Duodenal mucosa (tissue), 2 donors: ENCODE data around the gene CDC42BPG.

Source experiments
- H3K27ac ChIP-seq: one replicate; pipeline ENCODE4 v1.7.0; 2013; ENCODE audit warnings: low read depth, low read length
- H3K27me3 ChIP-seq, 2 donors: one replicate each; pipeline ENCODE4 v1.7.0; 2013; ENCODE audit warnings: low read length in 2 of 2, control low read depth in 1 of 2; ENCODE audit not compliant: insufficient read depth in 2 of 2, control insufficient read depth in 1 of 2
- H3K36me3 ChIP-seq, 2 donors: one replicate each; pipeline ENCODE4 v1.7.0; 2013; ENCODE audit warnings: low read length in 2 of 2, control low read depth in 1 of 2; ENCODE audit not compliant: insufficient read depth in 2 of 2, control insufficient read depth in 1 of 2
- H3K4me1 ChIP-seq, 2 donors: one replicate each; pipeline ENCODE4 v1.7.0; 2013; ENCODE audit warnings: low read length in 2 of 2, control low read depth in 1 of 2; ENCODE audit not compliant: insufficient read depth in 2 of 2, control insufficient read depth in 1 of 2
- H3K4me3 ChIP-seq, 2 donors: one replicate each; pipeline ENCODE4 v1.7.0; 2013; ENCODE audit warnings: low read length in 2 of 2, low read depth in 1 of 2
- H3K9ac ChIP-seq, 2 donors: one replicate each; pipeline ENCODE4 v1.7.0; 2013; ENCODE audit warnings: low read length in 2 of 2, low read depth in 1 of 2
- H3K9me3 ChIP-seq, 2 donors: one replicate each; pipeline ENCODE4 v1.7.0; 2013; ENCODE audit warnings: low read length in 2 of 2, control low read depth in 1 of 2; ENCODE audit not compliant: control insufficient read depth in 1 of 2

The CDC42BPG gene

DNA sequence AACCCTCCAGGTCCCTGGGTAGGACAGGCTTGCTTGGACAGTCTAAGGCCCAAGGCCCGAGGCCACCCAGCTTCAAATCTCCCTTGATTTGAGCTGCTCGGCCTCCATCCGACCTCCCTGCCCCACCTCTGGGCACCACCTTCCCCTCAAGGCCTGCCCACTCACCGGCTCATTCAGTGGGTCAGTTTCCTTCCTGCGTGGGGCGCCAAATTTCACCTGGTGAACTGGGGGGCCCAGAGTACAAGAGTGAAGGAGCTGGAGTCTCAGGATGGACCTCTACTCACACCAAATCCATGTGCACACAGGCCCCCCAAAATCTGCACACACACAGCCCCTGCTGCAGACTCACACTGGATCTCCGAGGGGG, 45.2 kb downstream of the CDC42BPG start:
- H3K27me3 ChIP-seq: no peaks in the 10 kb centered on the region
- H3K4me3 ChIP-seq: no peak overlapping the region
- peaks cover 0 to 10% of the 10 kb centered on the region in 2 donors for H3K36me3 ChIP-seq
- no peak overlapping the region for H3K27ac ChIP-seq
- no peak overlapping the region for H3K9ac ChIP-seq
- no peaks in the 10 kb centered on the region for H3K9me3 ChIP-seq
- H3K4me1 ChIP-seq: peaks cover 21 to 22% of the 10 kb centered on the region in 2 donors

DNA sequence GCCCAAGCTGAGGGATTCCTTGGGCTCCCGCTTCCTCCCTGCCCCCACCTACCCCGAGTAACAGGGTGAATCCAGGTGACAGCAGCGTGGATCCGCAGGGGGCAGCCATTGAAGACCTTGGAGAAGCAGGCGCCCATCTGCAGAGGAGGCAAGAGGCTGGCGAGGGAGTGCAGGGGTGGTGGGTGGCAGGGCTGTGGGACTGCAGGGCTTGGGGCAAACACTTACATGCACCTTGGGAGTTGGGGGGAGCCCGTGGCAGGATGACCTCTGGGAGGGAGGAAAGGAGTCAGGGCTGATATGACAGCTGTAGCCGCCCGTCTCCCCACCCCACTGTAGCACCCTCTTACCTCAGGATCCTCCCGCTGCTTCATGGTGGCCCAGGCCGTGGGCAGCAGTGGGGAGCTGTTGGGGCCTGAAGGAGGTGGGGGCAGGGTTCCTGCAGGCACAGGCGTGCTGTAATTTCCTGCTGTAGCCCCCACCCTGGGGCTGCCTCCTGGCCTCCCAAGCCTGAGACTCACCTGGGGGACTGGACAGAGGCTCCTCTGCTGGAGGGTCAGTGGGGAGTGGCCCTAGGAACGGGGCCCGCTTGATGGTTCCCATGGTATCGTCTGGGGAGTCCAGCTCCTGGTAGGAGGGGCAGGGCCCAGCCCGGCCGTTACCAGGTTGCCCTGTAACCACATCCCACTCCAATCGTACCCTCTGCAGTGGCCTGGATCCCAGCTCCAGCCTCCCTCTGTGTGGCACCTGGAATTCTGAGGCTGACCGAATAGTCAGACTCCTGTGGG, 47.5 kb downstream of the CDC42BPG start:
- Histone ChIP-seq H3K36me3 (peaks cover 0 to 10% of the 10 kb centered on the region in 2 donors), H3K9me3 (no peaks in the 10 kb centered on the region), H3K27me3 (no peaks in the 10 kb centered on the region), H3K4me3 (no peak overlapping the region), H3K27ac (no peak overlapping the region), H3K4me1 (peaks cover 5 to 7% of the 10 kb centered on the region in 2 donors), H3K9ac (no peak overlapping the region)

DNA sequence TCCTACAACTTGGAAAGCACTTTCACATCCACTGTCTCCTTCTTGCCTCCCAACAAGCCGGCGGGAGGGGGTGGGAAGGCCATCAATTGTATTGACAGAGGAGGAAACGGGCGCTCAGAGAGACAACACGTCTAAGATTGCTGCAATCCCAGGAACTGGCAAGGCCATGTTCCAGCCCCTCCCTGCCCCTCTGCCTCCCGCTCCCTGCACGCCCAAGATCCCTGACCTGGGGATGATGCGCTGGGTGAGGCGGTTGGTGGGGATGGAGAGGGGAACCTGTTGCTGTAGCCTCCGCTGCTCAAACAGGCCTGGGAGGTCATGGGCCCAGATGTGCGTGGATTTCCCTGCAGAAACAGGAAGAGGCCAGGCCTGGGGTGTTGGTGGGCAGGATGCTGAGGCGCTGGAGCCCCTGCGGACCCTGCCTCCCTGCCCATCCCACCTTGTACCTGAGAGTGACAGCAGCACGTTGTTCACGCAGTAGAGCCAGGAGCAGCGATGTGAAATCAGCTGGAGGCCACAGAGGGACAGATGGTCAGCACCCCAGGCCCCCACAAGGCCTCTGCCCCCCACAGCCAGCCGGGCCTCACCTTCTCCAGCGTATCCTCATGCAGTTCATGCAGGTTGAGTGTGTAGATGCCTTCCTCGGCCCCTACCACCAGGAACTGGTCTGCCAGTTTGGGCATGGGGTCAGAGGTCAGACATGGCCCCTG, 48.3 kb downstream of the CDC42BPG start:
- Histone ChIP-seq H3K9me3 (no peaks in the 10 kb centered on the region), H3K9ac (no peak overlapping the region), H3K4me1 (no peaks in the 10 kb centered on the region), H3K27ac (no peak overlapping the region), H3K4me3 (no peak overlapping the region), H3K36me3 (peaks cover 0 to 10% of the 10 kb centered on the region in 2 donors), H3K27me3 (no peaks in the 10 kb centered on the region)

DNA sequence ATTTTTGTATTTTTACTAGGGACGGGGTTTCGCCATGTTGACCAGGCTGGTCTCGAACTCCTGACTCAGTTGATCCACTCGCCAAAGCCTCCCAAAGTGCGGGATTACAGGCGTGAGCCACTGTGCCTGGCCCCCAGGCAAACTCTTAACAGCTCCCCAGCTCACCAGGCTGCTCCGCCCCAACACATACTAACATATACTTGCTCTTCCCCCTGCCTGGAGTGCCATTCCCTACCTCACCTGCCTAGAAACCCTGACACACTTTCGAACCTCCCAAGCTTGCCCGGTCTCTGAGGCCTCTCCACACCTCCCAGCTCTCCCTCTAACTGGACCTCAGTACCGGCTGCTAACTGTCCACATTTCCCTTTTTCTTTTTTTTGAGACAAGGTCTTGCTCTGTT, 49.9 kb downstream of the CDC42BPG start:
- no peak overlapping the region for H3K27ac ChIP-seq
- peaks cover 0 to 17% of the 10 kb centered on the region in 2 donors for H3K36me3 ChIP-seq
- no peaks in the 10 kb centered on the region for H3K27me3 ChIP-seq
- H3K4me3 ChIP-seq: no peak overlapping the region
- no peaks in the 10 kb centered on the region for H3K4me1 ChIP-seq
- H3K9ac ChIP-seq: no peak overlapping the region
- H3K9me3 ChIP-seq: no peaks in the 10 kb centered on the region

DNA sequence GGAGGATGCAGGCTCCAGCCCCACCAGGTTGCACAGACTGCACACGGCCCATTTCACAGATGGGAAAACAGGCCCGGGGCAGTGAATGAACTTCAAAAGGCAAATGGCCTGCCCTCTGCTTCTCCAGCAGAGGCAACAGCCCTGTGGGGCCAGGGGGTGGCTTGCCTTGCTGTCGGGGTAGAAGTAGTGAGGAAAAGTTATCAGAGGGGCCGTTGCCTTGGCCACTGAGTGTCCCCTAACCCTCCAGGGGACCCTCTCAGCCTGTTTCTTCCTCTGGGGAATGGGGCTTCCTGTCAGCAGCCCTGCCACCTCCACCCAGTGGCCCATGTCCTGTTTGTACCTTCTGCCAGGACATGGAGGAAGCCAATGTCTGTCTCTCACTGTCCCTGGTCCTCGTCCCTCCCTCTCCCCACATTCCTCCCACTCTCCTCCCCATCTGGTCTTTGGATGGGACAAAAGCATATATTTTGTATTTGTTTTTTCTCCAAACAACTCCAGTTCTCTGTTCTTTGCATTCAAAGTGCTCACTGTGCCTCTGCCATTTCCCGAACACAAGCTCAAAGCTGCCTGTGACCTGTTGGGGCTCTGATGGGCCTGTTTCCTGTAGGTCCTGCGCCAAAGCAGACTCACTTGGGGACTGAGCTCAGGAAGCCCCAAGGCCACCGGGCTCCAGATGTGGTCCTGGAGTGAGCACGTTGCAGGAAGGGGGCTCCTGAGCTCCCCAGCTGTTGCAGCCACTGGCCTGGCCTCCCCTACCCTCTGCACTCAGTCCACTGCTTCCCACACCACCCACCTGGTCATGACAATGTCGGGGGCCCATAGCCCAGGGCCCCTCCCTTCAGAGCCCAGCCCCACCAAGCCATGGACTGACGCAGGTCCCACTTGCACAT, 50.9 kb downstream of the CDC42BPG start:
- Histone ChIP-seq H3K27ac (no peak overlapping the region), H3K4me3 (no peak overlapping the region), H3K27me3 (no peaks in the 10 kb centered on the region), H3K36me3 (peaks cover 0 to 17% of the 10 kb centered on the region in 2 donors), H3K9me3 (no peaks in the 10 kb centered on the region), H3K9ac (no peak overlapping the region), H3K4me1 (no peaks in the 10 kb centered on the region)

DNA sequence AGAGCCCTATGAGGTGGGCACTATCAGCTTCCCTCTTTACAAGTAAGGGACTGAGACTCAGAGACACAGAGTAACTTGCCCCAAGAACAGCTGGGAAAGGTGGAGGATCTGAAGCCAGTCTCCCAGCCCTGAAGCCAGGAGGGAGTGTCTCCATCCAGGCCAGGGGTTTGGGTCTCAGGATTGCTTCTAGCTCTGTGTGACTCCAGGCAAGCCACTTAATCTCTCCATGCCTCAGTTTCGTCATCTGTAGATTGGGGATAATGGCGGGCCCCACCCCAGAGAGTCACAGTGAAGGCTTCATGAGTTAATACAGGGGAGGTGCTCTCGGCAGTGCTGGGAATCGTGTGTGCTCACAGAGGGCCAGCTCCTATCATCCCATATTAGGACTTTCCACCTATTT, 52.0 kb downstream of the CDC42BPG start:
- Histone ChIP-seq H3K27me3 (no peaks in the 10 kb centered on the region), H3K36me3 (peaks cover 0 to 17% of the 10 kb centered on the region in 2 donors)

DNA sequence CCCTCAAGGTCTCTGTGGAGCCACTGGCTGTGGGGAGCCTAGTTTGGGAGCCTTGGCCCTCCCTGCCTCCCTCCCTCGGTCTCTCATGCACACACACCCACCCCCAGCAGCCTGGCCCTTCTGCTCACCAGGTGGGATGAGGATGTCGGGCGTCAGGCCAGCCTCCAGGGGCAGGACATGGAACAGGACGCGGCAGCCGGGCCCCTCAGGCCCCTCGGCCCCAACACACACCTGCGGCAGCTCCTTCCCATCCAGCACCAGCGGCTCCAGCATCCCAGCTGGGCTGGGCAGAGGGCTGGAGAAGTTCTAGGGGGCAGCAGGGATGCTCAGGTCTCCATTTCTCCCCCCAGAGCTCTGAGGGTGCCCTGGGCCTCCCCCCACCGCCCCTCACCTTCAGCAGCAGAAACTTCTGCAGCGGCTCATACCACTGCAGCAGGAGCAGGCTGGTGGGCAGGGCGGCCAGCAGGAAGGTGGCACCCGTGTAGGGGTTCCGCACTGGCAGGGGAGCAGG, 52.6 kb downstream of the CDC42BPG start:
- Histone ChIP-seq H3K9me3 (no peaks in the 10 kb centered on the region), H3K4me3 (no peak overlapping the region), H3K36me3 (peaks cover 0 to 17% of the 10 kb centered on the region in 2 donors), H3K27ac (no peak overlapping the region), H3K4me1 (peaks cover 5 to 10% of the 10 kb centered on the region in 2 donors), H3K27me3 (no peaks in the 10 kb centered on the region), H3K9ac (no peak overlapping the region)

More for the DNA sequence above, 52.0 kb downstream of the CDC42BPG start:
- Histone ChIP-seq H3K9ac (no peak overlapping the region), H3K4me1 (peaks cover 5 to 9% of the 10 kb centered on the region in 2 donors), H3K4me3 (no peak overlapping the region), H3K27ac (no peak overlapping the region), H3K9me3 (no peaks in the 10 kb centered on the region)

DNA sequence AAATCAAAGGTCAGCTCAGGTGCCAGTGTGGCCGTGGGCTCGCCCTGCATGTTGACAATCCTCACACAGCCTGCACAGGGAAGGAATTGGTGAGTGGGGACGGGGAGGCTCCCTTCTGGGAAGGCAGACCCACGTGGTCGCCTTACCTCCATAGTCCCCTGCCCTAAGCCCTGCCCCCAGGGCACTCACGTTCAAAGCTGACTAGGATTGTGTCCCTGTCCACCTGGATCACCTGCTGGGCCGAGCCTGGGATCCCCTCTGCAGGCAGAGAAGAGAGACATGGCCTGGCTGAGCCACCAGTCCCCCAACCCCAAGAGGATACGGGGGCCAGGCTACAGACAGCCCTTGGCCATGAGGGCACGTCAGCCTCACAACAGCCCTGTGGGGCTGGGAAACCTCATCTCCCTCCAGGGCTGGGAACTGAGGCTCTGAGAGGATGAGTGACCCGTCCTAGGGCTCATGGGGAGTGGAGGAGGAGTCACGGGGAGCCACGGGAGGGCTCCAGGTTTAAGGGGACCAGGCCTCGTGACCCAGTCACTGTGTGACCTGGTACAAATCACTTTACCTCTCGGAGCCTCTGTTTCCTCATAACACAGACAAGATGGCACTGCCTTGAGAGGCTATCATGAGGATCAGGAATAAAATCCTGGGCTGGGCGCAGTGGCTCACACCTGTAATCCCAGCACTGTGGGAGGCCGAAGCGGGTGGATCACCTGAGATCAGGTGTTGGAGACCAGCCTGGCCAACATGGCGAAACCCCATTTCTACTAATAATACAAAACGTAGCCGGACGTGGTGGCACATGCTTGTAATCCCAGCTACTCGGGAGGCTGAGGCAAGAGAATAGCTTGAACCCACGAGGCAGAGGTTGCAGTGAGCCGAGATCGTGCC, 54.0 kb downstream of the CDC42BPG start:
- no peaks in the 10 kb centered on the region for H3K9me3 ChIP-seq
- peaks cover 5 to 10% of the 10 kb centered on the region in 2 donors for H3K4me1 ChIP-seq
- no peak overlapping the region for H3K4me3 ChIP-seq
- no peak overlapping the region for H3K27ac ChIP-seq
- no peaks in the 10 kb centered on the region for H3K27me3 ChIP-seq
- H3K36me3 ChIP-seq: peaks cover 0 to 7% of the 10 kb centered on the region in 2 donors
- H3K9ac ChIP-seq: no peak overlapping the region
